HEK293 (cell line): ENCODE data around the gene ELF1.
A peak's percentile ranks its signal among the peaks of the same experiment; 100 is the strongest.

Source experiments
- ELK4 ChIP-seq: IDR thresholded peaks from 2 replicates; pipeline ENCODE4 v1.6.1; 2011; ENCODE audit warnings: mild to moderate bottlenecking, low read depth, low read length, borderline replicate concordance
- GLI4 ChIP-seq: fragments of 450-650 bp; formaldehyde crosslinking; IDR thresholded peaks from 2 replicates; pipeline ENCODE4 v1.5.1; 2016; ENCODE audit warnings: missing biosample characterization, missing genetic modification characterization
- HIC1 ChIP-seq: fragments of 450-650 bp; formaldehyde crosslinking; IDR thresholded peaks from 2 replicates; pipeline ENCODE4 v1.5.1; 2016; ENCODE audit warnings: missing biosample characterization, missing genetic modification characterization
- KLF9 ChIP-seq: fragments of 450-650 bp; formaldehyde crosslinking; IDR thresholded peaks from 2 replicates; pipeline ENCODE4 v1.5.1; 2016; ENCODE audit warnings: missing biosample characterization, missing genetic modification characterization, low read depth
- SCRT1 ChIP-seq: fragments of 450-650 bp; formaldehyde crosslinking; IDR thresholded peaks from 2 replicates; pipeline ENCODE4 v1.5.1; 2016; ENCODE audit warnings: missing biosample characterization, missing genetic modification characterization, borderline replicate concordance
- SCRT2 ChIP-seq: fragments of 450-650 bp; formaldehyde crosslinking; IDR thresholded peaks from 2 replicates; pipeline ENCODE4 v1.5.1; 2016; ENCODE audit warnings: missing biosample characterization, missing genetic modification characterization
- YY1 ChIP-seq: fragments of 450-650 bp; formaldehyde crosslinking; IDR thresholded peaks from 2 replicates; pipeline ENCODE4 v1.5.1; 2018; ENCODE audit warnings: missing biosample characterization, missing genetic modification characterization
- ZBTB6 ChIP-seq: fragments of 450-650 bp; formaldehyde crosslinking; IDR thresholded peaks from 2 replicates; pipeline ENCODE4 v1.5.1; 2017; ENCODE audit warnings: missing biosample characterization, missing genetic modification characterization
- ZEB2 ChIP-seq: fragments of 450-650 bp; formaldehyde crosslinking; IDR thresholded peaks from 2 replicates; pipeline ENCODE4 v1.5.1; 2016; ENCODE audit warnings: missing biosample characterization, missing genetic modification characterization
- ZNF10 ChIP-seq: fragments of 450-650 bp; formaldehyde crosslinking; IDR thresholded peaks from 2 replicates; pipeline ENCODE4 v1.5.1; 2017; ENCODE audit warnings: missing biosample characterization, missing genetic modification characterization
- ZNF112 ChIP-seq: fragments of 450-650 bp; formaldehyde crosslinking; IDR thresholded peaks from 2 replicates; pipeline ENCODE4 v1.5.0; 2017; ENCODE audit warnings: missing biosample characterization, missing genetic modification characterization
- ZNF140 ChIP-seq: fragments of 450-650 bp; formaldehyde crosslinking; IDR thresholded peaks from 2 replicates; pipeline ENCODE4 v1.5.1; 2016; ENCODE audit warnings: missing biosample characterization, missing genetic modification characterization
- ZNF146 ChIP-seq: fragments of 450-650 bp; formaldehyde crosslinking; IDR thresholded peaks from 2 replicates; pipeline ENCODE4 v1.5.1; 2016; ENCODE audit warnings: missing biosample characterization, missing genetic modification characterization
- ZNF155 ChIP-seq: fragments of 450-650 bp; formaldehyde crosslinking; IDR thresholded peaks from 2 replicates; pipeline ENCODE4 v1.5.1; 2016; ENCODE audit warnings: missing biosample characterization, missing genetic modification characterization
- ZNF18 ChIP-seq: fragments of 450-650 bp; formaldehyde crosslinking; IDR thresholded peaks from 2 replicates; pipeline ENCODE4 v1.5.1; 2016; ENCODE audit warnings: missing biosample characterization, missing genetic modification characterization
- ZNF2 ChIP-seq: fragments of 450-650 bp; formaldehyde crosslinking; IDR thresholded peaks from 2 replicates; pipeline ENCODE4 v1.5.1; 2016; ENCODE audit warnings: missing biosample characterization, missing genetic modification characterization
- ZNF398 ChIP-seq: fragments of 450-650 bp; formaldehyde crosslinking; IDR thresholded peaks from 2 replicates; pipeline ENCODE4 v1.5.1; 2017; ENCODE audit warnings: missing biosample characterization, missing genetic modification characterization
- ZNF501 ChIP-seq: fragments of 450-650 bp; formaldehyde crosslinking; IDR thresholded peaks from 2 replicates; pipeline ENCODE4 v1.5.1; 2016; ENCODE audit warnings: missing biosample characterization, missing genetic modification characterization
- ZNF580 ChIP-seq: fragments of 450-650 bp; formaldehyde crosslinking; IDR thresholded peaks from 2 replicates; pipeline ENCODE4 v1.5.1; 2016; ENCODE audit warnings: missing biosample characterization, missing genetic modification characterization
- ZNF785 ChIP-seq: fragments of 450-650 bp; formaldehyde crosslinking; IDR thresholded peaks from 2 replicates; pipeline ENCODE4 v1.5.1; 2016; ENCODE audit warnings: missing biosample characterization, missing genetic modification characterization
- ZNF837 ChIP-seq: fragments of 450-650 bp; formaldehyde crosslinking; IDR thresholded peaks from 2 replicates; pipeline ENCODE4 v1.5.1; 2016; ENCODE audit warnings: missing biosample characterization, missing genetic modification characterization
- TF ChIP-seq, protein P1 (sequence below): fragments of 450-650 bp; formaldehyde crosslinking; IDR thresholded peaks from 2 replicates; pipeline ENCODE4 v1.5.1; 2017; ENCODE audit warnings: missing biosample characterization, missing genetic modification characterization
- TF ChIP-seq, protein P2 (sequence below): fragments of 450-650 bp; IDR thresholded peaks from 2 replicates; pipeline ENCODE4 v1.5.1; 2018; ENCODE audit warnings: missing biosample characterization, mild to moderate bottlenecking, missing genetic modification characterization
- TF ChIP-seq, protein P3 (sequence below): fragments of 450-650 bp; formaldehyde crosslinking; IDR thresholded peaks from 2 replicates; pipeline ENCODE4; 2016; ENCODE audit warnings: missing biosample characterization, missing genetic modification characterization

Gene ELF1

GRCh38 chr13:41060724-41061074 lies 41.6 kb upstream of the ELF1 start (continued):
- TF ChIP-seq SCRT1 (tag by site-specific recombination) (peak; percentile 45; the same call in 1 of the 2 replicates), ZNF10 (tag by site-specific recombination) (peak; percentile 13; the same call in 1 of the 2 replicates), ZNF2 (tag by site-specific recombination) (peak; percentile 22; the same call in 1 of the 2 replicates), HIC1 (tag by site-specific recombination) (peak; percentile 50; the same call in 1 of the 2 replicates), ZNF501 (tag by site-specific recombination) (peak; percentile 27; the same call in 1 of the 2 replicates), ZNF155 (no peak), YY1 (tag by site-specific recombination) (0 out of 2 replicates have a peak, but pooled peaks have one; percentile 28), ZNF112 (tag by site-specific recombination) (no peak), ZEB2 (0 out of 2 replicates have a peak, but pooled peaks have one; percentile 10), ZNF18 (tag by site-specific recombination) (no peak), ZNF785 (tag by site-specific recombination) (0 out of 2 replicates have a peak, but pooled peaks have one; percentile 29), ZNF837 (peak; percentile 92; the same call in 1 of the 2 replicates), GLI4 (tag by site-specific recombination) (peak; percentile 22; the same call in 1 of the 2 replicates), ELK4 (no peak), KLF9 (peak; percentile 92), SCRT2 (no peak; the same call in 1 of the 2 replicates), ZBTB6 (tag by site-specific recombination) (peak; percentile 30; the same call in 1 of the 2 replicates), ZNF140 (tag by site-specific recombination) (no peak), ZNF146 (peak; percentile 27; the same call in 1 of the 2 replicates), ZNF398 (no peak), ZNF580 (tag by site-specific recombination) (no peak)
- TF ChIP-seq, protein P1, sequence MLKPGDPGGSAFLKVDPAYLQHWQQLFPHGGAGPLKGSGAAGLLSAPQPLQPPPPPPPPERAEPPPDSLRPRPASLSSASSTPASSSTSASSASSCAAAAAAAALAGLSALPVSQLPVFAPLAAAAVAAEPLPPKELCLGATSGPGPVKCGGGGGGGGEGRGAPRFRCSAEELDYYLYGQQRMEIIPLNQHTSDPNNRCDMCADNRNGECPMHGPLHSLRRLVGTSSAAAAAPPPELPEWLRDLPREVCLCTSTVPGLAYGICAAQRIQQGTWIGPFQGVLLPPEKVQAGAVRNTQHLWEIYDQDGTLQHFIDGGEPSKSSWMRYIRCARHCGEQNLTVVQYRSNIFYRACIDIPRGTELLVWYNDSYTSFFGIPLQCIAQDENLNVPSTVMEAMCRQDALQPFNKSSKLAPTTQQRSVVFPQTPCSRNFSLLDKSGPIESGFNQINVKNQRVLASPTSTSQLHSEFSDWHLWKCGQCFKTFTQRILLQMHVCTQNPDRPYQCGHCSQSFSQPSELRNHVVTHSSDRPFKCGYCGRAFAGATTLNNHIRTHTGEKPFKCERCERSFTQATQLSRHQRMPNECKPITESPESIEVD (tag by site-specific recombination) = no peak
- TF ChIP-seq, protein P2, sequence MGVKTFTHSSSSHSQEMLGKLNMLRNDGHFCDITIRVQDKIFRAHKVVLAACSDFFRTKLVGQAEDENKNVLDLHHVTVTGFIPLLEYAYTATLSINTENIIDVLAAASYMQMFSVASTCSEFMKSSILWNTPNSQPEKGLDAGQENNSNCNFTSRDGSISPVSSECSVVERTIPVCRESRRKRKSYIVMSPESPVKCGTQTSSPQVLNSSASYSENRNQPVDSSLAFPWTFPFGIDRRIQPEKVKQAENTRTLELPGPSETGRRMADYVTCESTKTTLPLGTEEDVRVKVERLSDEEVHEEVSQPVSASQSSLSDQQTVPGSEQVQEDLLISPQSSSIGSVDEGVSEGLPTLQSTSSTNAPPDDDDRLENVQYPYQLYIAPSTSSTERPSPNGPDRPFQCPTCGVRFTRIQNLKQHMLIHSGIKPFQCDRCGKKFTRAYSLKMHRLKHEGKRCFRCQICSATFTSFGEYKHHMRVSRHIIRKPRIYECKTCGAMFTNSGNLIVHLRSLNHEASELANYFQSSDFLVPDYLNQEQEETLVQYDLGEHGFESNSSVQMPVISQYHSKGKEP (tag by site-specific recombination) = 0 out of 2 replicates have a peak, but pooled peaks have one; percentile 32
- TF ChIP-seq, protein P3, sequence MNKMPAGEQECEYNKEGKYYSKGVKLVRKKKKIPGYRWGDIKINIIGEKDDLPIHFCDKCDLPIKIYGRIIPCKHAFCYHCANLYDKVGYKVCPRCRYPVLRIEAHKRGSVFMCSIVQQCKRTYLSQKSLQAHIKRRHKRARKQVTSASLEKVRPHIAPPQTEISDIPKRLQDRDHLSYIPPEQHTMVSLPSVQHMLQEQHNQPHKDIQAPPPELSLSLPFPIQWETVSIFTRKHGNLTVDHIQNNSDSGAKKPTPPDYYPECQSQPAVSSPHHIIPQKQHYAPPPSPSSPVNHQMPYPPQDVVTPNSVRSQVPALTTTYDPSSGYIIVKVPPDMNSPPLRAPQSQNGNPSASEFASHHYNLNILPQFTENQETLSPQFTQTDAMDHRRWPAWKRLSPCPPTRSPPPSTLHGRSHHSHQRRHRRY (tag by site-specific recombination) = no peak
